Measurements from ENCODE around the gene MAP4K4.

MAP4K4 gene

DNA sequence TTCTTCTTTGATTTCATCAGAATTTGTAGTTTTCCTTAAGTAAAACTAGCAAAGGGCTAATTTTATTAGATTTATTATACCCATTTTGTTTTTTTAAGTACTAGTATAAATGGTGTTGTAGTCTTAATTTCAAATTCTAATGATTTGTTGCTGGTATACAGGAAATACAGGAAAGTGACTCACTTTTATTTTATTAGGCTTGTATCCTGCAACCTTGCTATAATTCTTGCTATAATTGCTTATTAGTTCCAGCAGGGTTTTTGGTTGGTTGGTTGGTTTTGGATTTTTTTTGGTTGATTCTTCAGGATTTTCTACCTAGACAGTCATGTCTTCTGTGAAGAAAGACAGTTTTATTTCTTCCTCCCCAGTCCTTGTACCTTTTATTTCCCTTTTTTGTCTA lies 183.6 kb downstream of the MAP4K4 start:
- in situ Hi-C loops (cut with MboI; ENCODE audit: low pct_unique_long_range_greater_than_20kb, low sequenced_read_pairs, unreplicated experiment), result no loop called here
- TF ChIP-seq, protein P1, sequence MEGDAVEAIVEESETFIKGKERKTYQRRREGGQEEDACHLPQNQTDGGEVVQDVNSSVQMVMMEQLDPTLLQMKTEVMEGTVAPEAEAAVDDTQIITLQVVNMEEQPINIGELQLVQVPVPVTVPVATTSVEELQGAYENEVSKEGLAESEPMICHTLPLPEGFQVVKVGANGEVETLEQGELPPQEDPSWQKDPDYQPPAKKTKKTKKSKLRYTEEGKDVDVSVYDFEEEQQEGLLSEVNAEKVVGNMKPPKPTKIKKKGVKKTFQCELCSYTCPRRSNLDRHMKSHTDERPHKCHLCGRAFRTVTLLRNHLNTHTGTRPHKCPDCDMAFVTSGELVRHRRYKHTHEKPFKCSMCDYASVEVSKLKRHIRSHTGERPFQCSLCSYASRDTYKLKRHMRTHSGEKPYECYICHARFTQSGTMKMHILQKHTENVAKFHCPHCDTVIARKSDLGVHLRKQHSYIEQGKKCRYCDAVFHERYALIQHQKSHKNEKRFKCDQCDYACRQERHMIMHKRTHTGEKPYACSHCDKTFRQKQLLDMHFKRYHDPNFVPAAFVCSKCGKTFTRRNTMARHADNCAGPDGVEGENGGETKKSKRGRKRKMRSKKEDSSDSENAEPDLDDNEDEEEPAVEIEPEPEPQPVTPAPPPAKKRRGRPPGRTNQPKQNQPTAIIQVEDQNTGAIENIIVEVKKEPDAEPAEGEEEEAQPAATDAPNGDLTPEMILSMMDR (IDR thresholded peaks at IDR 0.05; ENCODE audit: extremely low read depth, insufficient read depth, missing control alignments), result no peak

DNA sequence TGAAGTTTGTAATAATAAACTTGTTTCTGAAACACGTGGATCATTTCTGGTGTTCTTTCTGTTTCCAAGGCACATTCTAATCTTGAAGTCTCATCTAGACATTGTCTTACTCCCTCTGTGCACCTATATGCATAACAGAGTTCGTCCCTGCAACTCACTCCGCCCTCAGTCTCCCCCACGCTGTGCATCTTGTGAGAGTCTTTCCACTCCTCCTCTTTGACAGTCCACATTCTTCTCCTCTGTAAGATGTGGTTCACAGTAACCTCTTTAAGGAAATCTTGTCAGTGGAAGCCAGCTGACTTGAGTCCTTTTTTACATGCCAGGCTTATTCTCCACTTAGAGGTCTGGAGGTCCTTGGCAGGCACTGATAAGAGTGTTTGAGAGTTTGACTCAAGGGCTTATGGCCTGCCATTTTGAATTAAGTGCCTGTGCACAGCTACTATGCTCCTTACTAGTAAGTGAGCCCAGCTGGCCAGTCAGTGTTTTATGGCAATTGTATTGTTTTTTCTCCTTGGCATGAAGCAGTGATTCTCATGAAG lies 185.3 kb downstream of the MAP4K4 start:
- TF ChIP-seq, protein P1 (IDR thresholded peaks at IDR 0.05; ENCODE audit: extremely low read depth, insufficient read depth, missing control alignments), result no peak
- DNase-seq (ENCODE audit: low spot score), result no peak
- in situ Hi-C loops (cut with MboI; ENCODE audit: low pct_unique_long_range_greater_than_20kb, low sequenced_read_pairs, unreplicated experiment), result no loop called here

More for the DNA sequence above, 183.6 kb downstream of the MAP4K4 start:
- no peak for DNase-seq (ENCODE audit: low spot score)

DNA sequence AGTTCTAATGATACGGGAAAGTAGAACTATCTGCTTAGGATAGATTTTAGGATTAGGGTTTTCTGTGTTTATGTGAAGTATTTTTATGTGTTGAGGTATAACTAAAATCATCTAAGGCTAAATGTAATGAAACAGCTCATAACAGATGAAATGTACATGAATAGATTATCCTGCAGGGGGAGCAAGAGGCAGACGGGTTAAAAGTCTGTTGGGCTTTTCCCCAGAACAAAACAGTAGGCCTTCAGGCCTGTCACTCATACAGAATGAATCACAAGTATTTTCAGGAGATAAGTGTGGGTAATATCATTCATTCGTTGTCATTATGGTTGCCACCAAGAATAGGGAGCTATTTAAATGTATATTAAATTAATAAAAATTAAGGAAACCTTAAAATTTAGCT lies 186.4 kb downstream of the MAP4K4 start:
- in situ Hi-C loops (cut with MboI; ENCODE audit: low pct_unique_long_range_greater_than_20kb, low sequenced_read_pairs, unreplicated experiment), result no loop called here
- DNase-seq (ENCODE audit: low spot score), result peak; percentile 52
- TF ChIP-seq, protein P1 (IDR thresholded peaks at IDR 0.05; ENCODE audit: extremely low read depth, insufficient read depth, missing control alignments), result peak; percentile 57

DNA sequence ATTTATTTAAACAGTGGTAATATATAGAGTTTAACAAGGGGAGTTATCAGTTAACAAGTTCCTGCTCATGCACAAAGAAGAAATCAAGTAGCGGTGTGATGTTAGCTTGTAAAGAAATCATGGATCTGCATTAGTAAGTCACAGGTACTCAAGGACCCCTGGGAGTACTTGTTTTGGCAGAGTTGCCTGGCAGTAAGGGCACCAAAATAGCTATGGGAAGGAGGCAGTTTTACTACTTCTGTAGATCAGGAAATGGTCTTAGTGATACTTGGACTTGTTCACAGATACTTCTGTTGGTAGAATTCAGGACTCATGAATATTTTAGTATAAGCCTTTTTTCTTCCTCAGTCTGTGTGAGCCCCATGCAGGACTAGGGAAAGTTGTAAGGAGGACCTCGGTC lies 186.9 kb downstream of the MAP4K4 start:
- in situ Hi-C loops (cut with MboI; ENCODE audit: low pct_unique_long_range_greater_than_20kb, low sequenced_read_pairs, unreplicated experiment), result no loop called here
- TF ChIP-seq, protein P1 (IDR thresholded peaks at IDR 0.05; ENCODE audit: extremely low read depth, insufficient read depth, missing control alignments), result no peak
- DNase-seq (ENCODE audit: low spot score), result no peak

DNA sequence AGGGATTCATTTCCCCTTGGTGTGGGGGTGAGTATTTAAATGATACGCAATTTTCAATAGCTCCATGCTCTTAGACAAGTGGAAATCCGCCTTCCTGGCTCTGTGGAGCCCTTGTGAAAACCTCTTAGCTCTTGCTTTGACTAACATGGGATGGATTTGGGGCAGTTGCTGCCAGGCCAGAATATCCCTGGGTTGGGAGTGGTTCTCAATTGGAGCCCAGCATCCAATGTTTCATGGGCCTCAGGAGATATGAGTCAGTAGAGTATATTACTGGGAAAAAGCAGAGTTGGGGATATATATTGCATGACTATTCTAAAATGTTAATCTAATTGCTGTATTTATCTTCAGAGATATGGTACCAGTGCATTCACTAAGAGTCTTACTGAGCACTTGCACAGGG lies 189.8 kb downstream of the MAP4K4 start:
- no peak for DNase-seq (ENCODE audit: low spot score)
- TF ChIP-seq, protein P1 (IDR thresholded peaks at IDR 0.05; ENCODE audit: extremely low read depth, insufficient read depth, missing control alignments), result no peak
- in situ Hi-C loops (cut with MboI; ENCODE audit: low pct_unique_long_range_greater_than_20kb, low sequenced_read_pairs, unreplicated experiment), result no loop called here

DNA sequence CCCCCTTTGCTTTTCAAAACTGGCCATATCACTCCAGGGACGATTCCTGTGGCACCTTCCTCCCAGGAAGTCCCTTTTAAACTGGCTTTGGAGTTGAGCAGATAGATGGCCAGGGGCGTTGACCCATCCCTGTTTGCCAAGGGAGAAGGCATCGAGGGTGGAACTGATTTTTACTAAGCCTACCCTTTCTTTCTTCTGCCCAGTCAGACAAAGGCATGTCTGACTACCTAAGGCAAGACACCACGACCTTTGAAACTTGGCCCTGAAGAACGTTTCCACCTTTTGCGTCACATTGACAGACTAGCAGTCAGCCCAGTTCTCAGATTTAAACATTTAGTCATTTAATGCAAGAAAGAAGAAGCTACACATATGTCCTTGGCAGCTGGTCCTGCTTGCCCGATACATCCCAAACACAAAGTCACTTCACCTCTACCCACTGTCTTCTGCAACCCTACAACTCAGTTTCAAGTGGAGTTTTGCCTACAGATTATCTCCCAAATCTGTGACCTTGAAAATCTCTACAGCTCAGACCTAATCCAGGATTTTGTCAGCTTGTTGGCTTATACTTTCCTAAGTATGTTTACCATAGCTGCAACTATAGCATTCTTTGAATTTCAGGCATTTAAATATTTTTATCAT lies 192.1 kb downstream of the MAP4K4 start:
- DNase-seq (ENCODE audit: low spot score), result no peak
- TF ChIP-seq, protein P1 (IDR thresholded peaks at IDR 0.05; ENCODE audit: extremely low read depth, insufficient read depth, missing control alignments), result no peak
- in situ Hi-C loops (cut with MboI; ENCODE audit: low pct_unique_long_range_greater_than_20kb, low sequenced_read_pairs, unreplicated experiment), result no loop called here

Data from GM13977 (cell line).